GM20000 (cell line): ENCODE results near the gene GLP1R.
"Not testable (repeated sequence)": the region's sequence is repeated elsewhere in the genome, so short reads cannot be mapped to it uniquely, and the experiment has no call there.

Experiments used
- DNase-seq: peaks from one replicate; pipeline ENCODE4 v3.0.0; 2012; ENCODE audit warnings: low spot score
- CTCF ChIP-seq: IDR thresholded peaks from 2 replicates; pipeline ENCODE4 v1.5.1; 2012; ENCODE audit warnings: mild to moderate bottlenecking, control low read depth; ENCODE audit errors: extremely low read depth, missing control alignments

Gene GLP1R

DNA sequence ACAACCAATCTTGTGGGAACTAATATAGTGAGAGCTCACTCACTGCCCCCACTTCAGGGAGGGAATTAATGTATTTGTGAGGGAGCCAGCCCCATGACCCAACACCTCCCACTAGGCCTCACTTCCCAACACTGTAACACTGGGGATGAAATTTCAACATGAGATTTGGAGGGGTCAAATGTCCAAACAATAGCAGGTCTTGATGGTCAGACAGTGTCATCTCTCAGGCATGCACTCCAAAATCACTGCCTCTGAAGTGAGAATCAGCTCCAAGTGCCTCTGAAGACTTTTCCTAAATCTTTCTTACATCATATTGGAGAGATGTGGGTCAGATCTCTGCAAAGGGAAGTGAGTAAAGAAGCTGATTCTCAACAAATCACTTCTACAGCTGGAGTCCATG lies 80.3 kb downstream of the GLP1R start:
- DNase-seq = no peak
- no peak for TF ChIP-seq CTCF

DNA sequence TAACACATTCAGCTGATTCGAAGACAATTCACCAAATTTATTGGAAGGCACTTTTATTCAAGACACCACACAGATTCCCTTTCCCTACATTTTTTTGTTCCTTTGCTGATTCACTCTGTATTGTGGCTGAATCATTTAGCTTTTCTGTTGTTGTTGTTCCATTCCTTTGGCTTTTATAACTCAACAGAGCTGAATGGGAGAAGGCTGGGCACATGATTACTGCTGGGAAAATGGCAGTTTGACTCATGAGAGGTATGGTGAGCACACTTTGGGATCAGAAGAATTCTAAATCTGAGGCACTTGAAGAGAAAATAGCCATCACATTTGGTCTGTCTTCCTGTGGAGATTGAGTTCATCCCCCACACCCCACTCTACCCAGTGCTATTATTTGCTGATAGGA lies 82.1 kb downstream of the GLP1R start:
- DNase-seq = no peak
- no peak for TF ChIP-seq CTCF

DNA sequence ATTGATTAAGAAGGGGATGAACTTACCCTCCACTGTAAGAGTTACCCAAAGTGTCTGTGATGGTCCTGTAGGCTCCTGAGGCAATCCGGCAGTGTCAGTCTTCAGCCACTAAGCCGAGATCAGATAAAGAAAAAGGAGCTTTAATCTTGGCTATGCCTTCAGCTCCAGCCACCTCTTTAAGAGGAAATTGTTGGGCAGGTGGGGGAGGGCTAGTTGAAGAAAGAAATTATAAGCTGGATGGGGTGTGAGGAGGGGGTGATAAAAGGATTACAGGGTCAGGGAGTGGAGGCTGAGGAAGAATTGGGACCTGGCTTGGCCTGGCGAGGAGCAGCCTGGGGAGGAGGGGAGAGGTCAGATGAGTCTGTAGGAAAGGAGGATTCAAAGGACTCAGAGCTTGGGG lies 86.2 kb downstream of the GLP1R start:
- not testable (repeated sequence) for DNase-seq

DNA sequence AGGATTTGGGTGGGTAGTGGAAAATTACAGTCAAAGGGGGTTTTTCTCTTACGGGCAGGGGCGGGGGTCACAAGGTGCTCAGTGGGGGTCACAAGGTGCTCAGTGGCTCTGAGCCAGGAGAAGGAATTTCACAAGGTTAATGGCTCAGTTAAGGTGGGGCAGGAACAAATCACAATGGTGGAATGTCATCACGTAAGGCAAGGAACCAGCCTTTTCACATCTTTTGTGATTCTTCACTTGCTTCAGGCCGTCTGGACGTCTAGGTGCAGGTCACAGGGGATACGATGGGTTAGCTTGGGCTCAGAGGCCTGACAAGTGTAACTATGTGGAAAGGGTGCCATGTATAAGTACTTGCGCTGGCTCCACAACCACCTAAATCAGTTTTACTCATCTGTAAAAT lies 87.6 kb downstream of the GLP1R start:
- DNase-seq = not testable (repeated sequence)

- no peak for TF ChIP-seq CTCF
- no peak for DNase-seq
Observed at GRCh38 chr6:39137245-39137644, 88.7 kb downstream of the GLP1R start.
